Suppressor macrophage treated with lipopolysaccharide for 1 hour (primary cell): ENCODE data around the gene C16orf78.

ENCODE experiments used
- DNase-seq, 3 donors: peaks; one replicate each; pipeline ENCODE4 v3.0.0-alpha.2; 2020 to 2022

Gene C16orf78

GRCh38 chr16:49437344-49437743, 63.7 kb downstream of the C16orf78 start:
- DNase-seq = no peak

GRCh38 chr16:49439050-49439449, 65.4 kb downstream of the C16orf78 start:
- DNase-seq = no peak

- no peak for DNase-seq
Measured at GRCh38 chr16:49439676-49440075, 66.1 kb downstream of the C16orf78 start.

GRCh38 chr16:49440156-49441065, 66.8 kb downstream of the C16orf78 start:
- DNase-seq = no peak

GRCh38 chr16:49441366-49441780, 67.8 kb downstream of the C16orf78 start:
- peak in 1 of 3 donors; percentile 3 for DNase-seq

- no peak for DNase-seq
Measured at GRCh38 chr16:49442805-49443204, 69.2 kb downstream of the C16orf78 start.

- DNase-seq = no peak
Measured at GRCh38 chr16:49443576-49443975, 70.0 kb downstream of the C16orf78 start.

GRCh38 chr16:49446805-49447204, 73.2 kb downstream of the C16orf78 start:
- no peak for DNase-seq
